NB4 (cell line): ENCODE results near the gene OR5B3.
A peak's percentile ranks its signal among the peaks of the same experiment; 100 is the strongest.

Source experiments
- DNase-seq: peaks from one replicate; pipeline ENCODE4 v3.0.0; 2010; ENCODE audit warnings: low read depth
- H3K4me3 ChIP-seq: one replicate; pipeline ENCODE4 v1.5.1; 2011; ENCODE audit warnings: mild to moderate bottlenecking, low read depth, low read length, moderate library complexity
- CTCF ChIP-seq: IDR thresholded peaks from one replicate; pipeline ENCODE4 v1.5.1; 2012; ENCODE audit warnings: low read depth, low read length
- MAX ChIP-seq: IDR thresholded peaks from 2 replicates; pipeline ENCODE4 v1.6.1; 2011; ENCODE audit warnings: low read depth, low read length
- MYC ChIP-seq: IDR thresholded peaks from 2 replicates; pipeline ENCODE4 v1.6.1; 2011; ENCODE audit warnings: low read depth, low read length
- POLR2A ChIP-seq: IDR thresholded peaks from 2 replicates; pipeline ENCODE4 v1.6.1; 2011; ENCODE audit warnings: mild to moderate bottlenecking; ENCODE audit not compliant: insufficient read length; ENCODE audit errors: extremely low read depth

The OR5B3 gene

GRCh38 chr11:58406774-58407173, at the start of gene OR5B3:
OR5B3 (minus strand) TSS chr11:58406874; CDS start chr11:58403409, 3,465 bp downstream.
- no peak within 1 kb of the TSS for H3K4me3 ChIP-seq
- TF ChIP-seq MAX (no peak), POLR2A (no peak)
- no peak for DNase-seq

- no peak for DNase-seq
- no peak for TF ChIP-seq POLR2A
- no peak for TF ChIP-seq MAX
- TF ChIP-seq CTCF = no peak
- TF ChIP-seq MYC = no peak
- H3K4me3 ChIP-seq = no peak overlapping the region
Observed at GRCh38 chr11:58451585-58451984, 44.9 kb upstream of the OR5B3 start.

- no peak for TF ChIP-seq POLR2A
- no peak for TF ChIP-seq MAX
- no peak for TF ChIP-seq CTCF
- TF ChIP-seq MYC = no peak
- no peak overlapping the region for H3K4me3 ChIP-seq
- peak; percentile 9 for DNase-seq
Observed at GRCh38 chr11:58446294-58446693, 39.6 kb upstream of the OR5B3 start.

- DNase-seq = no peak
- H3K4me3 ChIP-seq = no peak overlapping the region
- TF ChIP-seq MAX (no peak), CTCF (no peak), MYC (no peak), POLR2A (no peak)
Observed at GRCh38 chr11:58444300-58444699, 37.6 kb upstream of the OR5B3 start.

- H3K4me3 ChIP-seq = no peak within 1 kb of the TSS
- TF ChIP-seq POLR2A = no peak
- no peak for TF ChIP-seq MYC
- TF ChIP-seq CTCF = no peak
- no peak for TF ChIP-seq MAX
- DNase-seq = no peak
Observed at GRCh38 chr11:58442136-58442535, 35.5 kb upstream of the OR5B3 start, which contains the start of gene OR5B12. OR5B12 (minus strand) TSS chr11:58442236; CDS start chr11:58440151, 2,085 bp downstream.

- H3K4me3 ChIP-seq = no peak overlapping the region
- TF ChIP-seq CTCF (no peak), MYC (no peak), POLR2A (no peak), MAX (no peak)
- DNase-seq = no peak
Observed at GRCh38 chr11:58438486-58438885, 31.8 kb upstream of the OR5B3 start.
